HEK293 (cell line): Measurements from ENCODE around the gene PPARD.
A peak's percentile ranks its signal among the peaks of the same experiment; 100 is the strongest.

Experiments
- CTCF ChIA-PET: fragments of 350-600 bp; formaldehyde crosslinking; extraction: SDS; loops from one replicate; lab custom pipeline; 2021; ENCODE audit warnings: antibody characterized with exemption; lab: Yijun Ruan, JAX
- POLR2A ChIA-PET: fragments of 300-600 bp; formaldehyde crosslinking; extraction: SDS; loops from one replicate; lab custom pipeline; 2020; ENCODE audit warnings: antibody characterized with exemption, inconsistent platforms; lab: Yijun Ruan, JAX
- H3K27ac ChIP-seq: fragments of 200-500 bp; sonication (Bioruptor generic); 2 replicates; pipeline ENCODE4 v1.5.1; 2014; ENCODE audit warnings: low read depth, low read length, control low read depth, inconsistent platforms; ENCODE audit errors: extremely low read depth
- H3K36me3 ChIP-seq, 2 experiments: fragments of 200-500 bp in 1 of 2; sonication (Bioruptor generic) in 1 of 2; 1 replicate in 1 of 2; 2 replicates in 1 of 2; pipeline ENCODE4 v1.5.1; 2014 to 2017; ENCODE audit warnings: inconsistent platforms in 2 of 2, low read length in 2 of 2; ENCODE audit not compliant: control insufficient read depth in 2 of 2, insufficient read depth in 1 of 2
- H3K4me1 ChIP-seq: fragments of 200-500 bp; sonication (Bioruptor generic); 2 replicates; pipeline ENCODE4 v1.5.1; 2014; ENCODE audit warnings: mild to moderate bottlenecking, low read length, inconsistent platforms; ENCODE audit not compliant: control insufficient read depth, insufficient read depth
- H3K4me3 ChIP-seq: 2 replicates; pipeline ENCODE4 v1.5.1; 2011; ENCODE audit warnings: low read depth, mild to moderate bottlenecking, control low read depth, low read length, moderate library complexity
- H3K9me3 ChIP-seq: fragments of 200-500 bp; sonication (Bioruptor generic); 2 replicates; pipeline ENCODE4 v1.5.1; 2014; ENCODE audit warnings: low read depth, low read length, inconsistent platforms; ENCODE audit not compliant: control insufficient read depth, insufficient read depth
- GFI1B ChIP-seq: fragments of 450-650 bp; formaldehyde crosslinking; IDR thresholded peaks from 2 replicates; pipeline ENCODE4 v1.5.1; 2016; ENCODE audit warnings: missing biosample characterization, missing genetic modification characterization
- GLI4 ChIP-seq: fragments of 450-650 bp; formaldehyde crosslinking; IDR thresholded peaks from 2 replicates; pipeline ENCODE4 v1.5.1; 2016; ENCODE audit warnings: missing biosample characterization, missing genetic modification characterization
- IKZF3 ChIP-seq: fragments of 450-650 bp; IDR thresholded peaks from 2 replicates; pipeline ENCODE4 v1.5.0; 2018; ENCODE audit warnings: missing biosample characterization, mild to moderate bottlenecking, missing genetic modification characterization, moderate library complexity
- KLF7 ChIP-seq: fragments of 450-650 bp; formaldehyde crosslinking; IDR thresholded peaks from 2 replicates; pipeline ENCODE4 v1.5.1; 2016; ENCODE audit warnings: missing biosample characterization, missing genetic modification characterization, borderline replicate concordance
- ZBTB10 ChIP-seq: fragments of 450-650 bp; formaldehyde crosslinking; IDR thresholded peaks from 2 replicates; pipeline ENCODE4 v1.5.1; 2016; ENCODE audit warnings: missing biosample characterization, missing genetic modification characterization
- ZFHX2 ChIP-seq: fragments of 450-650 bp; formaldehyde crosslinking; conservative IDR thresholded peaks from 2 replicates; pipeline ENCODE4 v1.5.1; 2016; ENCODE audit warnings: missing biosample characterization, missing genetic modification characterization
- ZNF221 ChIP-seq: fragments of 450-650 bp; formaldehyde crosslinking; IDR thresholded peaks from 2 replicates; pipeline ENCODE4 v1.5.1; 2017; ENCODE audit warnings: missing biosample characterization, missing genetic modification characterization, borderline replicate concordance
- ZNF248 ChIP-seq: fragments of 450-650 bp; formaldehyde crosslinking; IDR thresholded peaks from 2 replicates; pipeline ENCODE4 v1.5.1; 2017; ENCODE audit warnings: missing biosample characterization, missing genetic modification characterization
- ZNF37A ChIP-seq: fragments of 450-650 bp; IDR thresholded peaks from 2 replicates; pipeline ENCODE4 v1.5.1; 2018; ENCODE audit warnings: missing biosample characterization, missing genetic modification characterization
- ZNF488 ChIP-seq: fragments of 450-650 bp; formaldehyde crosslinking; IDR thresholded peaks from 2 replicates; pipeline ENCODE4 v1.5.1; 2016; ENCODE audit warnings: missing biosample characterization, missing genetic modification characterization
- ZNF610 ChIP-seq: fragments of 450-650 bp; formaldehyde crosslinking; IDR thresholded peaks from 2 replicates; pipeline ENCODE4 v1.5.1; 2016; ENCODE audit warnings: missing biosample characterization, missing genetic modification characterization, borderline replicate concordance
- ZNF624 ChIP-seq: fragments of 450-650 bp; formaldehyde crosslinking; IDR thresholded peaks from 2 replicates; pipeline ENCODE4 v1.5.1; 2017; ENCODE audit warnings: missing biosample characterization, missing genetic modification characterization
- ZNF792 ChIP-seq: fragments of 450-650 bp; formaldehyde crosslinking; IDR thresholded peaks from 2 replicates; pipeline ENCODE4 v1.5.1; 2016; ENCODE audit warnings: missing biosample characterization, missing genetic modification characterization
- TF ChIP-seq, protein P1 (sequence below): fragments of 450-650 bp; formaldehyde crosslinking; IDR thresholded peaks from 2 replicates; pipeline ENCODE4 v1.5.1; 2016; ENCODE audit warnings: missing biosample characterization, missing genetic modification characterization
- TF ChIP-seq, protein P2 (sequence below): fragments of 450-650 bp; formaldehyde crosslinking; IDR thresholded peaks from 2 replicates; pipeline ENCODE4 v1.5.1; 2016; ENCODE audit warnings: missing biosample characterization, missing genetic modification characterization

Gene PPARD

GRCh38 chr6:35403544-35404442, 61.4 kb downstream of the PPARD start (continued):
- TF ChIP-seq ZBTB10 (tag by site-specific recombination), result no peak
- TF ChIP-seq KLF7 (tag by site-specific recombination), result no peak
- TF ChIP-seq ZNF610 (tag by site-specific recombination), result no peak
- no peak for TF ChIP-seq ZNF221 (tag by site-specific recombination)
- TF ChIP-seq, all 188 proteins: peak for 0

DNA sequence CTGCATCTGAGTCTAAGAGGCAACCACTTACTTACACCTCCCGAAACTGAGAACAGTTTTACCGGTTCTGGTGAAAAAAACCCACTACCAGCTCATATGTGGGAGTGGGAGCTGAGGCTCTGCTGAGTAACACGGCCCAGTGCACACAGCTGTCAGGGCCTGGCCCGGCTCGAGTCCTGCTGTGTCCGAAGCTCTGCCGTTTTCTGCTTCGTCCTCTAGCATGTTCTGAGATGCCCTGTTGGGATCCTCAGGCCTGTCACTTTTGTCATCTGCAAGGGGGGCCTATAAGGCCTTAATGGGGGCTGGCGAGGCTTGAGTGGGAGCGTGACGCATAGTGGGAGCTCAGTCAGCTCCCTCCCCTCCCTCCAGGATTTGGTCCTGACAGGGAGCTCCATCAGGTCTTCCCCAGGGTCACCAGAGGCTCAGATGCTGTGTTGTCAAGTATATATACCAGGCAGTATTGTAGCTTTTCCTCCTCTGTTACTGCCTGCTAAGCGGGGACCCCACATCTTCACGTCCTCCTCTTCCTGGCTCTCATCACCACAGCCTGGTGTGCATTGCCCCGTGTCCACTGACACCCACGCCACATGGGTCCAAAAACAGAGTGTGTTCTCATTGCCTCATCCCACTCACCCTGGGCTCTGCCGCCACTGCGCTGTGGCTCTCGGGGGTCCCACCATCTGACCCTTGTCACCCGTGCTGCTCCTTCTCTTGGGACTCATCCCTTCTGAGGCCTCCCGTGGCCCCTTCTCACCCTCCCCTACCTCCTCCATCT, 64.5 kb downstream of the PPARD start:
- CTCF ChIA-PET, result interaction anchor here (0.8 to 3.6 kb wide), 4 partner anchors 9 to 88 kb away, joined by 3 to 28 read pairs (median 4); no protein-coding TSS in a partner anchor
- H3K4me3 ChIP-seq, result no peak overlapping the region
- POLR2A ChIA-PET, result interaction anchor here (0.7 kb wide), 1 partner anchor 26 kb away, joined by 3 read pairs; no protein-coding TSS in a partner anchor
- no peak overlapping the region for H3K27ac ChIP-seq
- H3K9me3 ChIP-seq, result no peaks in the 10 kb centered on the region
- 0 out of 2 replicates have a peak, but pooled peaks have one; percentile 12 for TF ChIP-seq ZFHX2
- TF ChIP-seq GFI1B, result no peak
- H3K36me3 ChIP-seq, result peaks cover 0 to 11% of the 10 kb centered on the region in 2 experiments; a peak in 2 of 3 replicates
- no peaks in the 10 kb centered on the region for H3K4me1 ChIP-seq

DNA sequence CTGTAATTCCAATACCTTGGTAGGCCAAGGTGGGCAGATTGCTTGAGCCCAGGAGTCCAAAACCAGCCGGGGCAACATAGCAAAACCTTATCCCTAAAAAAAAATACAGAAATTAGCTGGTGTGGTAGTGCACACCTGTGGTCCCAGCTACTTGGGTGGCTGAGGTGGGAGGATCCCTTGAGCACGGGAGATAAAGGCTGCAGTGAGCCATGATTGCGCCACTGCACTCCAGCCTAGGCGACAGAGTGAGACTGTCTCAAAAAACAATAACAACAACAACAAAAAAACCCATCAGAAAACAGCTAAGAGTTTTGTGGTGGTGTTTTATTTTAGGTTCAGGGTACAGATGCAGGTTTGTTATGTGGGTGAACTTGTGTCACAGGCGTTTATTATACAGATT, 66.9 kb downstream of the PPARD start:
- POLR2A ChIA-PET, result no interaction called here
- no peaks in the 10 kb centered on the region for H3K9me3 ChIP-seq
- no peak for TF ChIP-seq GLI4 (tag by site-specific recombination)
- TF ChIP-seq ZNF488 (tag by site-specific recombination), result no peak
- TF ChIP-seq ZNF624, result no peak
- TF ChIP-seq IKZF3 (tag by site-specific recombination), result no peak
- no peak for TF ChIP-seq ZNF792 (tag by site-specific recombination)
- TF ChIP-seq ZNF37A (tag by site-specific recombination), result no peak
- TF ChIP-seq ZNF248 (tag by site-specific recombination), result no peak
- no peak for TF ChIP-seq GFI1B
- TF ChIP-seq, protein P1, sequence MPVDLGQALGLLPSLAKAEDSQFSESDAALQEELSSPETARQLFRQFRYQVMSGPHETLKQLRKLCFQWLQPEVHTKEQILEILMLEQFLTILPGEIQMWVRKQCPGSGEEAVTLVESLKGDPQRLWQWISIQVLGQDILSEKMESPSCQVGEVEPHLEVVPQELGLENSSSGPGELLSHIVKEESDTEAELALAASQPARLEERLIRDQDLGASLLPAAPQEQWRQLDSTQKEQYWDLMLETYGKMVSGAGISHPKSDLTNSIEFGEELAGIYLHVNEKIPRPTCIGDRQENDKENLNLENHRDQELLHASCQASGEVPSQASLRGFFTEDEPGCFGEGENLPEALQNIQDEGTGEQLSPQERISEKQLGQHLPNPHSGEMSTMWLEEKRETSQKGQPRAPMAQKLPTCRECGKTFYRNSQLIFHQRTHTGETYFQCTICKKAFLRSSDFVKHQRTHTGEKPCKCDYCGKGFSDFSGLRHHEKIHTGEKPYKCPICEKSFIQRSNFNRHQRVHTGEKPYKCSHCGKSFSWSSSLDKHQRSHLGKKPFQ, result no peak
- TF ChIP-seq, protein P2, sequence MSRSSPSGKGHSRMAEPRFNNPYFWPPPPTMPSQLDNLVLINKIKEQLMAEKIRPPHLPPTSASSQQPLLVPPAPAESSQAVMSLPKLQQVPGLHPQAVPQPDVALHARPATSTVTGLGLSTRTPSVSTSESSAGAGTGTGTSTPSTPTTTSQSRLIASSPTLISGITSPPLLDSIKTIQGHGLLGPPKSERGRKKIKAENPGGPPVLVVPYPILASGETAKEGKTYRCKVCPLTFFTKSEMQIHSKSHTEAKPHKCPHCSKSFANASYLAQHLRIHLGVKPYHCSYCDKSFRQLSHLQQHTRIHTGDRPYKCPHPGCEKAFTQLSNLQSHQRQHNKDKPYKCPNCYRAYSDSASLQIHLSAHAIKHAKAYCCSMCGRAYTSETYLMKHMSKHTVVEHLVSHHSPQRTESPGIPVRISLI (tag by site-specific recombination), result no peak
- TF ChIP-seq, all 188 proteins: peak for 0
- CTCF ChIA-PET, result interaction anchor here (0.7 to 1.3 kb wide), 7 partner anchors 11 to 67 kb away, joined by 3 to 5 read pairs (median 3); partner anchors contain the start of genes FANCE and PPARD
- Histone ChIP-seq H3K27ac (no peak overlapping the region), H3K4me1 (no peaks in the 10 kb centered on the region), H3K4me3 (no peak overlapping the region), H3K36me3 (peaks cover 0 to 23% of the 10 kb centered on the region in 2 experiments; a peak in 2 of 3 replicates)
